CD8-positive, alpha-beta memory T cell (primary cell): ENCODE data around the gene GNB5. TPM values are rescaled to one million over a fixed set of nuclear protein-coding genes. Genes with fewer than 3 reads are reported as not detected.
A peak's percentile ranks its signal among the peaks of the same experiment; 100 is the strongest.
"Not testable (repeated sequence)": the region's sequence is repeated elsewhere in the genome, so short reads cannot be mapped to it uniquely, and the experiment has no call there.

ENCODE experiments used
- CTCF ChIA-PET: fragments of 350-600 bp; sonication (Branson Sonifier 250); formaldehyde crosslinking; loops from one replicate; lab custom pipeline; 2021; ENCODE audit warnings: antibody characterized with exemption; lab: Charles Lee
- POLR2A ChIA-PET: fragments of 350-600 bp; sonication (Branson Sonifier 250); formaldehyde crosslinking; loops from one replicate; lab custom pipeline; 2021; ENCODE audit warnings: antibody characterized with exemption; lab: Charles Lee
- DNase-seq, 5 donors: peaks; one replicate each; pipeline versions ENCODE4 v3.0.0 to v3.0.0-alpha.2; 2020 to 2022; ENCODE audit warnings: mixed read lengths in 1 of 5
- H3K27ac ChIP-seq: one replicate; pipeline ENCODE4 v1.7.0; 2013; ENCODE audit warnings: low read depth, mild to moderate bottlenecking, low read length, moderate library complexity
- H3K27me3 ChIP-seq: 2 replicates; pipeline ENCODE4 v1.7.0; 2013; ENCODE audit warnings: low read length, mild to moderate bottlenecking; ENCODE audit not compliant: insufficient read depth, poor library complexity, severe bottlenecking
- H3K36me3 ChIP-seq: 2 replicates; pipeline ENCODE4 v1.7.0; 2013; ENCODE audit warnings: mild to moderate bottlenecking, low read length, moderate library complexity; ENCODE audit not compliant: insufficient read depth
- H3K4me1 ChIP-seq: 2 replicates; pipeline ENCODE4 v1.7.0; 2013; ENCODE audit warnings: mild to moderate bottlenecking, low read length, moderate library complexity; ENCODE audit not compliant: insufficient read depth
- H3K4me3 ChIP-seq: 2 replicates; pipeline ENCODE4 v1.7.0; 2013; ENCODE audit warnings: mild to moderate bottlenecking, low read length
- H3K9me3 ChIP-seq: 2 replicates; pipeline ENCODE4 v1.7.0; 2013; ENCODE audit warnings: mild to moderate bottlenecking, low read length
- H3K27ac Mint-ChIP-seq, 8 donors: one replicate each; pipeline ENCODE4 v1.8.0; 2020 to 2021; ENCODE audit warnings: mixed read lengths in 8 of 8, mild to moderate bottlenecking in 6 of 8, inconsistent platforms in 3 of 8, moderate library complexity in 3 of 8
- H3K27me3 Mint-ChIP-seq, 2 donors: one replicate each; pipeline ENCODE4 v1.8.0; 2020 to 2021; ENCODE audit warnings: mixed read lengths in 2 of 2, mild to moderate bottlenecking in 1 of 2, moderate library complexity in 1 of 2
- H3K36me3 Mint-ChIP-seq, 3 donors: one replicate each; pipeline ENCODE4 v1.8.0; 2020 to 2021; ENCODE audit warnings: mixed read lengths in 3 of 3, inconsistent platforms in 1 of 3, mild to moderate bottlenecking in 1 of 3
- H3K4me1 Mint-ChIP-seq, 3 donors: one replicate each; pipeline ENCODE4 v1.8.0; 2020 to 2021; ENCODE audit warnings: mixed read lengths in 3 of 3, inconsistent platforms in 1 of 3, mild to moderate bottlenecking in 1 of 3
- H3K4me3 Mint-ChIP-seq, 7 donors: one replicate each; pipeline ENCODE4 v1.8.0; 2020 to 2021; ENCODE audit warnings: mixed read lengths in 7 of 7, mild to moderate bottlenecking in 6 of 7, moderate library complexity in 4 of 7, inconsistent platforms in 2 of 7
- H3K9me3 Mint-ChIP-seq, 5 donors: one replicate each; pipeline ENCODE4 v1.8.0; 2020 to 2022; ENCODE audit warnings: mixed read lengths in 5 of 5, mild to moderate bottlenecking in 3 of 5, moderate library complexity in 2 of 5, inconsistent platforms in 1 of 5
- polyA plus RNA-seq: library from polyadenylated mRNA; unstranded; fragments of 300-500 nt; fragmentation: Illumina TruSeq; gene quantifications from one replicate; pipeline ENCODE4 v1.2.3, GENCODE V29; 2021
- total RNA-seq, 2 experiments: library from RNA; stranded (reverse); gene quantifications; one replicate each; pipeline ENCODE4 v1.2.3, GENCODE V29; 2021

GNB5 gene
- total and polyA plus RNA-seq, 3 experiments from 2014 or later = 19.2 to 46.0 (median 21.7) TPM

- H3K4me1 Mint-ChIP-seq = no peaks in the 10 kb centered on the region
- H3K4me1 ChIP-seq = no peaks in the 10 kb centered on the region
- no peak overlapping the region for H3K4me3 ChIP-seq
- no peak overlapping the region for H3K4me3 Mint-ChIP-seq
- peaks cover 0 to 3% (median 0%) of the 10 kb centered on the region in 3 donors for H3K36me3 Mint-ChIP-seq
- H3K9me3 ChIP-seq = no peaks in the 10 kb centered on the region
- POLR2A ChIA-PET = no interaction called here
- no peak for DNase-seq
- H3K36me3 ChIP-seq = no peaks in the 10 kb centered on the region
- no peak overlapping the region for H3K27ac Mint-ChIP-seq
- H3K27me3 Mint-ChIP-seq = peaks cover 3 to 26% of the 10 kb centered on the region in 2 donors
- no peaks in the 10 kb centered on the region for H3K9me3 Mint-ChIP-seq
- no peaks in the 10 kb centered on the region for H3K27me3 ChIP-seq
- H3K27ac ChIP-seq = no peak overlapping the region
- CTCF ChIA-PET = no interaction called here
Observed at GRCh38 chr15:52101542-52102323, 89.5 kb downstream of the GNB5 start.

DNA sequence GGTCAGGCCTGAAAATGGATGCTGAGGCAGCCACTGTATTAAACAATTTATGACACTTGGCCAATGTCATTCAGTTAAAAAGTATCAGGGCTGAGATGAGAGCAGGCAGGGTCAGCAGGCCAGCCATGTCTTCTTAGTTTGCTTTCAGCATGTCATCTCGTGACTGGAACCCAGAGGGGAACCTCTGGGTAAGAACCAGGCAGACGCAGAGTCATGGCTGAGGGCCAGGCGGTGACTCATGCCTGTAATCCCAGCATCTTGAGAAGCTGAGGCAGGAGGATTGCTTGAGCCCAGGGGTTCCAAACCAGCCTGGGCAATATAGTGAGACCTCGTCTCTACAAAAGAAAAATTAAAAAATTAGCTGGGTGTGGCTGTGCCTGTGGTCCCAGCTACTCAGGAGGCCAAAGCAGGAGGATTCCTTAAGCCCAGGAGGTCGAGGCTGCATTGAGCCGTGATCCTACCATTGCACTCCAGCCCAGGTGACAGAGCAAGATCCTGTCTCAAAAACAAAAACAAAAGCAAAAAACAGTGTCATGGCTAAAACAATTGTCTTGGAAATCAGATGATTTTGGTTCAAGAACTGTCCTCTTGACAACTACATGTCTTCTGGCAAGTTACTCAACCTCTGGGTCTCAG, 90.3 kb downstream of the GNB5 start:
- Mint-ChIP-seq H3K27me3 (peaks cover 3 to 21% of the 10 kb centered on the region in 2 donors), H3K36me3 (peaks cover 0 to 3% (median 0%) of the 10 kb centered on the region in 3 donors), H3K4me3 (no peak overlapping the region), H3K4me1 (no peaks in the 10 kb centered on the region), H3K27ac (peak overlapping the region in 1 of 8 donors; percentile 25), H3K9me3 (no peaks in the 10 kb centered on the region)
- Histone ChIP-seq H3K4me1 (no peaks in the 10 kb centered on the region), H3K36me3 (no peaks in the 10 kb centered on the region), H3K27ac (no peak overlapping the region), H3K9me3 (no peaks in the 10 kb centered on the region), H3K27me3 (no peaks in the 10 kb centered on the region), H3K4me3 (no peak overlapping the region)
- CTCF ChIA-PET = no interaction called here
- no peak for DNase-seq
- POLR2A ChIA-PET = no interaction called here

GRCh38 chr15:52099651-52100272, 91.4 kb downstream of the GNB5 start:
- Histone ChIP-seq H3K27me3 (no peaks in the 10 kb centered on the region), H3K4me1 (no peaks in the 10 kb centered on the region), H3K9me3 (no peaks in the 10 kb centered on the region), H3K4me3 (no peak overlapping the region), H3K36me3 (no peaks in the 10 kb centered on the region), H3K27ac (no peak overlapping the region)
- ChIA-PET CTCF (no interaction called here), POLR2A (no interaction called here)
- no peak for DNase-seq
- peaks cover 3 to 14% of the 10 kb centered on the region in 2 donors for H3K27me3 Mint-ChIP-seq
- no peaks in the 10 kb centered on the region for H3K9me3 Mint-ChIP-seq
- H3K4me1 Mint-ChIP-seq = no peaks in the 10 kb centered on the region
- no peak overlapping the region for H3K27ac Mint-ChIP-seq
- H3K36me3 Mint-ChIP-seq = peaks cover 0 to 3% (median 0%) of the 10 kb centered on the region in 3 donors
- H3K4me3 Mint-ChIP-seq = no peak overlapping the region

DNA sequence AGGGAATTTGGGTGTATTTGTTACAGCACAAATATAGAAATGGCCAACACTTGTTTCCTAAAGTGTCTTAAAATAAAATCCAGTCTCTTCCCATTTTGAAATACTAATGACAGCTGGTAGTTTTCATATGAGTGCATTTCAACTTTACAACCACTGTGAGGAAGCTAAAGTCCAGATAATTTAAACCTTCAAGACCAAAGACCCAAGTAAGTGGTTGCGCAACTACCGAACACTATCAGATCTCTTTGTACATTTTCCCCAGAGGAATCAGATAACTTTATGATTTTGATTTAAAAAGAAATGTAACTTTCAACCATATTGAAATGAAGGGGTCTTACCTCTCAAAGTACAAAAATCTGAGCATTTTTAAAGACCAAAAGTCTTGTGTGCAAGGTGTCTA, 92.9 kb downstream of the GNB5 start:
- Mint-ChIP-seq H3K27me3 (peaks cover 5 to 21% of the 10 kb centered on the region in 2 donors), H3K36me3 (peaks cover 0 to 3% (median 0%) of the 10 kb centered on the region in 3 donors), H3K27ac (no peak overlapping the region), H3K4me3 (no peak overlapping the region), H3K4me1 (no peaks in the 10 kb centered on the region), H3K9me3 (no peaks in the 10 kb centered on the region)
- no peaks in the 10 kb centered on the region for H3K27me3 ChIP-seq
- H3K36me3 ChIP-seq = no peaks in the 10 kb centered on the region
- H3K9me3 ChIP-seq = no peaks in the 10 kb centered on the region
- H3K4me3 ChIP-seq = no peak overlapping the region
- DNase-seq = no peak
- no peak overlapping the region for H3K27ac ChIP-seq
- POLR2A ChIA-PET = no interaction called here
- H3K4me1 ChIP-seq = no peaks in the 10 kb centered on the region
- CTCF ChIA-PET = interaction anchor here (1.0 kb wide), 1 partner anchor 94 kb away, joined by 3 read pairs; no protein-coding TSS in a partner anchor

GRCh38 chr15:52097180-52097579, 94.0 kb downstream of the GNB5 start:
- Mint-ChIP-seq H3K27ac (no peak overlapping the region), H3K36me3 (peaks cover 0 to 3% (median 0%) of the 10 kb centered on the region in 3 donors), H3K4me3 (no peak overlapping the region), H3K9me3 (no peaks in the 10 kb centered on the region), H3K4me1 (no peaks in the 10 kb centered on the region), H3K27me3 (peaks cover 8 to 22% of the 10 kb centered on the region in 2 donors)
- ChIA-PET POLR2A (no interaction called here), CTCF (interaction anchor here (1.0 kb wide), 1 partner anchor 93 kb away, joined by 3 read pairs; no protein-coding TSS in a partner anchor)
- Histone ChIP-seq H3K4me1 (no peaks in the 10 kb centered on the region), H3K9me3 (no peaks in the 10 kb centered on the region), H3K36me3 (no peaks in the 10 kb centered on the region), H3K4me3 (no peak overlapping the region), H3K27me3 (no peaks in the 10 kb centered on the region), H3K27ac (no peak overlapping the region)
- no peak for DNase-seq

- peaks cover 8 to 18% of the 10 kb centered on the region in 2 donors for H3K27me3 Mint-ChIP-seq
- H3K4me3 ChIP-seq, H3K9me3 Mint-ChIP-seq, POLR2A ChIA-PET, H3K4me1 Mint-ChIP-seq, H3K4me3 Mint-ChIP-seq, DNase-seq, H3K36me3 ChIP-seq, H3K36me3 Mint-ChIP-seq, H3K4me1 ChIP-seq, H3K27me3 ChIP-seq, H3K27ac Mint-ChIP-seq, H3K9me3 ChIP-seq, H3K27ac ChIP-seq, CTCF ChIA-PET: not testable (repeated sequence)
Observed at GRCh38 chr15:52096536-52096935, 94.7 kb downstream of the GNB5 start.

DNA sequence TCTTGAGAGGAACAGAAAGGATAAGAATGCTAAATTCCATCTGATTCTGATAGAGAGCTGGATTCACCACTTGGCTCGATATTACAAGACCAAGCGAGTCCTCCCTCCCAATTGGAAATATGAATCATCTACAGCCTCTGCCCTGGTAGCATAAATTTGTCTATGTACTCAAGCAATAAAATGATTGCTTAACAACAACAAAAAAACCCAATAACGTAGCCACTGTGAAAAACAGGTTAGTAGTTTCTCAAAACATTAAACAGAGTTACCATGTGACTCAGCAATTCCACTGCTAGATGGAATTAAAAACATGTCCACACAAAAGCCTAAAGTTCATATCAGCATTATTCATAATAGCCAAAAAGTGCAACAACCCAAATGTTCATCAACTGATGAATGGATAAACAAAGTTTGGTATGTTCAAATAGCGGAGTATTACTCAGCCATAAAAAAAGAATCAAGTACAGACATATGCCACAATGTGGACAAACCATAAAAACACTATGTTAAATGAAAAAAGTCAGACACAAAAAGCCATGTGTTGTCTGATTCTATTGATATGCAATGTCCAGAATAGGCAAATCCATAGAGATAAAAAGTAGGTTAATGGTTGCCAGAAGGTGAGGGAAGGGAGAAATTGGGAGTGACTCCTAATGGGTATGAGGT, 95.5 kb downstream of the GNB5 start:
- DNase-seq = no peak
- H3K4me3 Mint-ChIP-seq = no peak overlapping the region
- H3K27me3 Mint-ChIP-seq = peaks cover 9 to 18% of the 10 kb centered on the region in 2 donors
- no peak overlapping the region for H3K4me3 ChIP-seq
- H3K36me3 Mint-ChIP-seq = no peaks in the 10 kb centered on the region
- CTCF ChIA-PET = no interaction called here
- POLR2A ChIA-PET = no interaction called here
- no peaks in the 10 kb centered on the region for H3K36me3 ChIP-seq
- H3K4me1 ChIP-seq = no peaks in the 10 kb centered on the region
- peak overlapping the region in 1 of 8 donors; percentile 65 for H3K27ac Mint-ChIP-seq
- no peaks in the 10 kb centered on the region for H3K27me3 ChIP-seq
- no peak overlapping the region for H3K27ac ChIP-seq
- H3K4me1 Mint-ChIP-seq = no peaks in the 10 kb centered on the region
- H3K9me3 ChIP-seq = no peaks in the 10 kb centered on the region
- peaks cover 0 to under 1% (median under 1%) of the 10 kb centered on the region in 5 donors for H3K9me3 Mint-ChIP-seq
